Skeletal muscle tissue (tissue), 4 donors: ENCODE data around the gene SERPINB6. TPM values are rescaled to one million over a fixed set of nuclear protein-coding genes. Genes with fewer than 3 reads are reported as not detected.
"Not testable (repeated sequence)": the region's sequence is repeated elsewhere in the genome, so short reads cannot be mapped to it uniquely, and the experiment has no call there.

Source experiments
- H3K27ac ChIP-seq: one replicate; pipeline ENCODE4 v1.7.0; 2013; ENCODE audit warnings: mild to moderate bottlenecking, low read depth, low read length, inconsistent platforms
- H3K27me3 ChIP-seq, 3 donors: one replicate each; pipeline ENCODE4 v1.7.0; 2013; ENCODE audit warnings: low read length in 3 of 3; ENCODE audit not compliant: control insufficient read depth in 3 of 3, insufficient read depth in 3 of 3
- H3K36me3 ChIP-seq, 3 donors: one replicate each; pipeline ENCODE4 v1.7.0; 2013; ENCODE audit warnings: low read length in 3 of 3; ENCODE audit not compliant: control insufficient read depth in 3 of 3, insufficient read depth in 3 of 3
- H3K4me1 ChIP-seq, 3 donors: one replicate each; pipeline ENCODE4 v1.7.0; 2013; ENCODE audit warnings: low read length in 3 of 3, mild to moderate bottlenecking in 3 of 3; ENCODE audit not compliant: control insufficient read depth in 3 of 3, insufficient read depth in 3 of 3
- H3K4me3 ChIP-seq, 3 donors: one replicate each; pipeline ENCODE4 v1.7.0; 2013; ENCODE audit warnings: low read length in 3 of 3
- H3K9ac ChIP-seq, 3 donors: one replicate each; pipeline ENCODE4 v1.7.0; 2013; ENCODE audit warnings: low read length in 3 of 3, mild to moderate bottlenecking in 3 of 3, moderate library complexity in 2 of 3, low read depth in 1 of 3
- H3K9me3 ChIP-seq, 3 donors: one replicate each; pipeline ENCODE4 v1.7.0; 2013; ENCODE audit warnings: low read length in 3 of 3; ENCODE audit not compliant: control insufficient read depth in 3 of 3
- total RNA-seq: library from RNA; depleted of rRNA; stranded (reverse); fragments of >200 nt; gene quantifications from one replicate; pipeline ENCODE4 v1.2.3, GENCODE V29; 2014
- donor health status: Osteomylitis.

Gene SERPINB6
- total RNA-seq, 1 donor from 2014 or later: 52.7 TPM

GRCh38 chr6:3001146-3001772, 29.9 kb upstream of the SERPINB6 start:
- no peaks in the 10 kb centered on the region for H3K27me3 ChIP-seq
- H3K4me1 ChIP-seq: peaks cover 15 to 30% (median 22%) of the 10 kb centered on the region in 3 donors
- no peak overlapping the region for H3K4me3 ChIP-seq
- no peaks in the 10 kb centered on the region for H3K9me3 ChIP-seq
- H3K27ac ChIP-seq: peak overlapping the region; percentile 96
- H3K36me3 ChIP-seq: peaks cover 15 to 22% (median 19%) of the 10 kb centered on the region in 3 donors
- H3K9ac ChIP-seq: peak overlapping the region in 1 of 3 donors; percentile 53

DNA sequence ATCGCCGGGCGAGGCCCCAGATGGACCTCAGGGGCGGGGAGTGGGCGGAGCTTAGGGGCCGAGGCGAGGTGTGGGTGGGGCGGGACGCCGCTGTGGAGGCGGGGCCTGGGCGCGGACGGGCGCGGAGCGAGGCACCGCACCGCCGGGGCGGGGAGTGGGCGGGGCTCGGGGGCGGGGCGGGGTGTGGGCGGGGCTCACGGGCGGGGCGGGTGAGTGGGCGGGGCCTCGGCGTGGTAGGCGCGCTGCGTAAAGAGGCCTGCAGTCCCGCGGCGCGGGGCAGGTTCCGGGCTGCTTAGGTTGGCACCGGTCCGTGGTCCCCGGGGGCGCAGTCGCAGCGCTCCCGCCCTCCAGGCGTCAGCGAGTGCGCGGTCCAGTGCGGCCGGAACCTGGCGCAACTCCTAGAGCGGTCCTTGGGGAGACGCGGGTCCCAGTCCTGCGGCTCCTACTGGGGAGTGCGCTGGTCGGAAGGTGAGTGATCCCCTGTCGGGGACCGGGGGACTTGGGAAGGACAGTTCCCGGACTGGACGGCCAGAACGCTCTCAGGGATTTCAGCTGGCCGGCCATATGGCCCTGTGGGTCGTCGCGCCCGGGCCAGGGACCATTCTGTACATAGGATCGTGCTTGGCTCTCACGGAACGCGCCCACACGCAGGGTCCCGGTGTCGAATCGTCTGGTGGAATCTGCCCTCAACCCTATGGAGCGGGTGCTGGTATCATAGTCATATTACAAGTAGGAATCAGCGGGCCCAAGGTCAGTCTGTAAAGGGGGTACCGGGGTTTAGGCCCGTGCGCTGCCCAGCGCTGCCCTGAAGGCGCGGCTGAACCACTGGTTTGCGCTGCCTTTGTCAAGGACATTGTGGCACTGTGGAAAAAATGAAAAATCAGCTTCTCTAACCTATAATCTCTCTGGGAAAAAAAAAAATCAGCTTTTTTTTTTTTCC, 28.5 kb upstream of the SERPINB6 start, which contains the start of gene NQO2:
NQO2 (plus strand) TSS at position 277 of the 940 bp plus-strand sequence. CDS start 6,659 bp downstream, outside the sequence.
- H3K9me3 ChIP-seq: no peaks in the 10 kb centered on the region
- H3K4me1 ChIP-seq: peaks cover 15 to 30% (median 22%) of the 10 kb centered on the region in 3 donors
- peak within 1 kb of the TSS; percentile 96 for H3K27ac ChIP-seq
- peak within 1 kb of the TSS; percentile 88 to 98 (median 96) for H3K4me3 ChIP-seq
- H3K27me3 ChIP-seq: no peaks in the 10 kb centered on the region
- H3K9ac ChIP-seq: peak within 1 kb of the TSS; percentile 98 to 99 (median 99)
- H3K36me3 ChIP-seq: peaks cover 5 to 8% (median 7%) of the 10 kb centered on the region in 3 donors

- Histone ChIP-seq H3K4me3 (peak overlapping the region; percentile 73 to 83 (median 80)), H3K27me3 (no peaks in the 10 kb centered on the region), H3K4me1 (peaks cover 15 to 30% (median 22%) of the 10 kb centered on the region in 3 donors), H3K9me3 (no peaks in the 10 kb centered on the region), H3K36me3 (peaks cover 0 to under 1% (median under 1%) of the 10 kb centered on the region in 3 donors), H3K9ac (peak overlapping the region; percentile 57 to 80 (median 70)), H3K27ac (peak overlapping the region; percentile 60)
Measured at GRCh38 chr6:2998998-2999617, 27.7 kb upstream of the SERPINB6 start.

GRCh38 chr6:2998249-2998997, 27.1 kb upstream of the SERPINB6 start:
- H3K4me3 ChIP-seq: peak overlapping the region; percentile 73 to 83 (median 80)
- H3K4me1 ChIP-seq: peaks cover 15 to 30% (median 22%) of the 10 kb centered on the region in 3 donors
- H3K9me3 ChIP-seq, H3K36me3 ChIP-seq, H3K27me3 ChIP-seq: not testable (repeated sequence)
- peak overlapping the region; percentile 60 for H3K27ac ChIP-seq
- H3K9ac ChIP-seq: peak overlapping the region in 2 of 3 donors; percentile 70 to 80

DNA sequence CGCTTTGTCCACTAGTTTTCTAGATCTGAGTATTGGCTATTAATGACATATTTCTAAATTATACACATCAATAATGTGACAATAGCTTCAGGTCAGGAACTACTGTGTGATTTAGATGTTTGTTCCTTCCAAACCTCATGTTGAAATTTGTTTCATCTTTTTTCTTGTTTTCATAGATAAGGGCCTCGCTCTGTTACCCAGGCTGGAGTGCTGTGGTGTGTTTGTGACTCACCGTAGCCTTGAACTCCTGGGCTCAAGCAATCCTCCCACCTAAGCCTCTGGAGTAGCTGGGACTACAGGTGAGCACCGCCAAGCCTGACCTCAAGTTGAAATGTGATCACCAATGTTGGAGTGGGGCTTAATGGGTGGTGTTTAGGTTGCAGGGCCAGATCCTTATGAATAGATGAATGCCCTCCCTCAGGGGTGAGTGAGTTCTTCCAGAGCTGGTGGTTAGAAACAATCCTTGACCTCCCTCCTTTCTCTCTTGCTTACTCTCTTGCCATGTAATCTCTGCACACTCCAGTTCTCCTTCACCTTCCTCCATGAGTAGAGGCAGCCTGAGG, 22.5 kb upstream of the SERPINB6 start:
- H3K9me3 ChIP-seq: no peaks in the 10 kb centered on the region
- no peak overlapping the region for H3K9ac ChIP-seq
- no peak overlapping the region for H3K4me3 ChIP-seq

DNA sequence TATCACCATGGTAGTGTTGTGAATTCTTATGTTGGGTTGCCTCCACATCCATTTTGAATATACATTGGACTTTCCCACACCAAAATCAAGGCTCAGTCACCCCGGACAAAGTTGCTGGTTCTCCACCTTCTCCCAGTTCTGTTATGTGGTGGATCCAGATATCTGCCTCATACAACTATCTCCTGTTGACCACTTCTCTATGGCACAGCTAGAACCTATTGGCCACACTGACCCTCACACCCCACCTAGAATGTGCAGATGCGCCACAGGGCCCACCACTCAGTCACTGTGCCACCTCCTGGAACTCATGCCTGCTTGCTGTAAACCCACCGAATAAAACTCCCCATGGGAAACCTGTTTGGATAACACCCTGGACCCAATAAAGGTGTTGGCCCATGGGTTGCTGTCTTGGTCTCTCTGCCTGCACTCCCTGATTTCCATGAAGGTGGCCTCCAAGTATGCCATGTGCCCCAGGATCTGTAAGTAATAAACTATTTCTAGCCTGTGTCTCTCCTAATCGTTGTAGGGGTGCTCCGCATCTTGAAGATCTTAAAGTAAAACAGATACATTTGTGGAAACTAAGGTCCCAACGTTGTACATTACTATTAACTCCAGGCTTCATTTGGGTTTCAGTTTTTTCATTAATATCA, 21.1 kb upstream of the SERPINB6 start:
- no peak overlapping the region for H3K4me3 ChIP-seq
- no peaks in the 10 kb centered on the region for H3K27me3 ChIP-seq
- no peak overlapping the region for H3K9ac ChIP-seq
- no peak overlapping the region for H3K27ac ChIP-seq
- H3K36me3 ChIP-seq: no peaks in the 10 kb centered on the region
- H3K4me1 ChIP-seq: peaks cover 8 to 13% (median 9%) of the 10 kb centered on the region in 3 donors
- H3K9me3 ChIP-seq: no peaks in the 10 kb centered on the region

More for the DNA sequence above, 22.5 kb upstream of the SERPINB6 start:
- no peaks in the 10 kb centered on the region for H3K36me3 ChIP-seq
- no peaks in the 10 kb centered on the region for H3K27me3 ChIP-seq
- peaks cover 5 to 7% (median 5%) of the 10 kb centered on the region in 3 donors for H3K4me1 ChIP-seq
- no peak overlapping the region for H3K27ac ChIP-seq

DNA sequence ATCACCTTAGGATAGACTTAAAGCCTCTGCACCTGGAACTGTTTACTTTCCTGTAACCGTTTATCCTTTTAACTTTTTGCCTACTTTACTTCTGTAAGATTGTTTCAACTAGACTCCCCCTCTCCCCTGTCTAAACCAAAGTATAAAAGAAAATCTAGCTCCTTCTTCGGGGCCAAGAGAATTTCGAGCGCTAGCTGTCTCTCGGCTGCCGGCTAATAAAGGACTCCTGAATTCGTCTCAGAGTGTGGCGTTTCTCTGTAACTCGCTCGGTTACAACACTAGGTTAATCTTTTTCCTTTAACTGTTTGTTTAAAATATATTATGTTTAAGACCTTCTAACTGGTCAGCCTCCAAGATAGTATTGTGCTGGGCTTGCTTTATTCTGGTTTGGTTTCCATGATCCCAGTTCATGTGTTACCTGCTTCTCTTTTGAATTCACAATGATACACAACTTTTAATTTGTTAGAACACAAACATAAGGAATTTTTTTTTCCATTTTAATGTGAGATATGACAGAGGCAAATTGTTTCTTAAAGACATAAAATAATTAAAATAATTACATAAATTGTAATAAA, 19.7 kb upstream of the SERPINB6 start:
- Histone ChIP-seq H3K4me1 (peaks cover 8 to 19% (median 9%) of the 10 kb centered on the region in 3 donors), H3K36me3 (no peaks in the 10 kb centered on the region), H3K27ac (peak overlapping the region; percentile 98), H3K9me3 (no peaks in the 10 kb centered on the region), H3K27me3 (no peaks in the 10 kb centered on the region), H3K4me3 (peak overlapping the region; percentile 94 to 98 (median 95)), H3K9ac (peak overlapping the region; percentile 92 to 99 (median 95))

DNA sequence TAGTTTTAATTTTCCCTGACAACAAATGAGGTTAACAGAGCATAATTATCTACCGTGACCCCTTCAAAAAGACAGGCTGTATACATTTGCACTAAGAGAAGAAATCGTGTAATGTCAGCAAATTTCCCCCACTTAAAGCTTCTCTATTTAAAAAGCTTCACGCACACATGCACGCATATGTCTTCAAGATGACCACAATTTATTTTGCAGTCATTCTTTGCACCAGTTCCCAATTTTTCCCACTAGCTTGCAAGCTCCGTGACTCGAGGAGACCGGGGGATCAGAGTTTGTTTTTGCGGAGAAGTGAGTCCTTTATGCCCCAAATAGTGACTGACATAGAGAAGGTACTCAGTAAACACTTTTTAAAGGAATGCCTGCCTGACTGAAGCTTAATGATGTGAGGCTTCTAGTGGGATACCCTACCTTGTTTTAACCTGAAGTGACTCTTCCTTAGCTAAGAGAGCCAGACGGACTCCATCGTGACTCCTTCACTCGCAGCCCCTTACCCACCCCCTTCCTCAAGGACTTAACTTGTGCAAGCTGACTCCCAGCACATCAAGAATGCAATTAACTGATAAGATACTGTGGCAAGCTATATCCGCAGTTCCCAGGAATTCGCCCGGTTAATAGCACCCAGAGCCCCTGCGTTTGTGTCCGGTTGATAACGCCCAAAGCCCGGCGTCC, 19.0 kb upstream of the SERPINB6 start:
- peak overlapping the region; percentile 94 to 98 (median 95) for H3K4me3 ChIP-seq
- H3K27me3 ChIP-seq: no peaks in the 10 kb centered on the region
- H3K4me1 ChIP-seq: peaks cover 8 to 19% (median 9%) of the 10 kb centered on the region in 3 donors
- no peaks in the 10 kb centered on the region for H3K36me3 ChIP-seq
- no peaks in the 10 kb centered on the region for H3K9me3 ChIP-seq
- peak overlapping the region; percentile 98 for H3K27ac ChIP-seq
- H3K9ac ChIP-seq: peak overlapping the region; percentile 92 to 99 (median 95)
